ENCODE measurements around the gene L3MBTL4. TPM values are rescaled to one million over a fixed set of nuclear protein-coding genes. Genes with fewer than 3 reads are reported as not detected.

L3MBTL4 gene
- total and polyA plus RNA-seq, 7 experiments from 2014 or later: 0.05 to 7.6 (median 0.49) TPM

DNA sequence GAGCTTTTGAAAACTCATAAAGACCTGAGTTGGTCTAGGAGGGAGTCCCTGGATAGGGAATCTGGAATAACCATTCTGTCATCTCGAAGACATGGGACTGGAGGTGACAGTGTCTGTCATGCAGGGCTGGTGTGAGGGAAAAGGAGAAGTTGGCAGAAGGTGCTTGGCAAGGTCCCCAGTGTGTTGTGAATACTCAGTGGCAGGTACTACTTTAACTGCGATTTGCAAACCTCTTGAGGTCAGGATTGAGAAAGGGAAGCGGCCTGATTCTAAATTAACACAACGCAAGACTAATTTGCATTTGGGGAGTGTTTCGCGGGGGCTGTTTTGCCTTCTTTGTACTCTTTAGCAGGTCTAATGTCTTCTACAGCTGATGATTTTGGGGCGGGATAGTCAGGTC is 442.4 kb downstream of the L3MBTL4 start:
- Histone ChIP-seq H3K36me3 (ENCODE audit: control insufficient read depth in 2 of 3, insufficient read depth in 3 of 3, low read length in 3 of 3) (no peaks in the 10 kb centered on the region), H3K4me3 (ENCODE audit: low read length) (no peak overlapping the region), H3K27me3 (ENCODE audit: control insufficient read depth in 2 of 2, insufficient read depth in 2 of 2, low read length in 2 of 2) (no peaks in the 10 kb centered on the region), H3K27ac (ENCODE audit: low read depth, low read length) (no peak overlapping the region), H3K9me3 (ENCODE audit: control insufficient read depth in 2 of 3, low read length in 3 of 3) (no peaks in the 10 kb centered on the region), H3K4me1 (ENCODE audit: control insufficient read depth in 2 of 2, insufficient read depth in 2 of 2, low read length in 2 of 2) (peaks cover 0 to 7% of the 10 kb centered on the region in 2 donors)
- H3K27me3 Mint-ChIP-seq: peaks cover 0 to 12% (median 0%) of the 10 kb centered on the region in 5 donors
- H3K27ac Mint-ChIP-seq: no peak overlapping the region
- ChIA-PET CTCF (no interaction called here), POLR2A (no interaction called here)
- intact Hi-C loops (cut with micrococcal nuclease): no loop called here
- no peaks in the 10 kb centered on the region for H3K36me3 Mint-ChIP-seq
- DNase-seq (no peak), ATAC-seq (no peak)
- H3K9me3 Mint-ChIP-seq: peaks cover 0 to 3% (median 0%) of the 10 kb centered on the region in 11 donors
- H3K4me1 Mint-ChIP-seq: peaks cover 1 to 20% (median 14%) of the 10 kb centered on the region in 7 donors
- H3K4me3 Mint-ChIP-seq: no peak overlapping the region

DNA sequence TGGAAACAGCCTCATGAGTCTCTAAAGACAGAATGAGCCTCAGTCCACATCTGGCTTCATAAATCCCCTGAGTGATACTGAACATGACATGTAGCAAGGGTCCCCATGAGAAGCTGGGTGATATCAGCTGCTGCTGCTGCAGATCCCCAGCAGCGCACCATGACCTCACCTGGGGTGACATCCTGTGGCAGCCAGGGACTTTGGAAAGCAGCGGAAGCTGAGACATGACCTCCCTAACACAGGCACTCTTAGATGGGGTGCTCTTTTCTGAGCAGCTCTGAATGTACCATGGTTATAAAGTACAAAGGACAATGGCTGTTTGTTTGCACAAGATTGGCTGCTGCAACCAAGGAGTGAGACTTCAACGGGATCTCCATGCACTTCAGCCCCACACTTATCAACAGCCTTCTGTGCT is 444.7 kb downstream of the L3MBTL4 start:
- H3K27ac ChIP-seq (ENCODE audit: low read depth, low read length): no peak overlapping the region
- no peak overlapping the region for H3K4me3 ChIP-seq (ENCODE audit: low read length)
- ATAC-seq (no peak), DNase-seq (peak in 3 of 9 donors; percentile 6 to 17 (median 16))
- peaks cover 6 to 43% (median 29%) of the 10 kb centered on the region in 7 donors for H3K4me1 Mint-ChIP-seq
- H3K36me3 Mint-ChIP-seq: no peaks in the 10 kb centered on the region
- ChIA-PET CTCF (no interaction called here), POLR2A (no interaction called here)
- H3K4me1 ChIP-seq (ENCODE audit: control insufficient read depth in 2 of 2, insufficient read depth in 2 of 2, low read length in 2 of 2): peaks cover 0 to 14% of the 10 kb centered on the region in 2 donors
- intact Hi-C loops (cut with micrococcal nuclease): no loop called here
- peaks cover 0 to 3% (median 0%) of the 10 kb centered on the region in 11 donors for H3K9me3 Mint-ChIP-seq
- peak overlapping the region in 1 of 10 donors; percentile 20 for H3K4me3 Mint-ChIP-seq
- no peaks in the 10 kb centered on the region for H3K27me3 ChIP-seq (ENCODE audit: control insufficient read depth in 2 of 2, insufficient read depth in 2 of 2, low read length in 2 of 2)
- H3K9me3 ChIP-seq (ENCODE audit: control insufficient read depth in 2 of 3, low read length in 3 of 3): no peaks in the 10 kb centered on the region
- H3K36me3 ChIP-seq (ENCODE audit: control insufficient read depth in 2 of 3, insufficient read depth in 3 of 3, low read length in 3 of 3): no peaks in the 10 kb centered on the region
- H3K27ac Mint-ChIP-seq: no peak overlapping the region
- H3K27me3 Mint-ChIP-seq: peaks cover 0 to 12% (median 0%) of the 10 kb centered on the region in 5 donors

DNA sequence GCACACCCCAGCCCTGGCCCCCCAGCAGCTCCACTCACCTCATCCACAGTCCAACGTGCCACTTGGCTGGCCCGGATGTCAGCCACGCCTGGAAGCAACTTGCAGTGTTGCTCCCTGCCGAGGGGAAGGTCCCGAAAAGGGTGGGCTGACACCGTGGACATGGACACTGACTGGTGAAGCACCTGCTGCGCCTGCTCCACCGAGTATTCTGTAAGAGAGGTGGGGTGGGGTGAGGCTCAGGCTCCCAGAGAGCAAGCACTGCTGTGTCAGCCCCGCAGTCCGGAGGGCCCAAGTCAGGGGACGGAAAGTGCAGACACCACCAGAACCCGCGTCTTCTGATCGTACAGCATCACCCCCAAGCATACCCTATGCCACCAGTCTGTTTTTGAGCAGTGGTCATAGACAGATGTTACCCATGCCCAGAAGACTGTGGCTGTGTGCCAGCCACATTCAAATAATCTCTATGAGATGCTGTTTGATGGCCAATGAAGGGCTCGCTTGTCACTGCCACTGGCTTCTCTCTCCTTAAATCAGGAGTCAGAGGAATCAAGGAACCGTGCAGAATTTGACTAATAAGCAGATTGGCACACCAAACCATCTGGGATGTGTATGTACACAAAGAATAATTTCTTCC is 445.2 kb downstream of the L3MBTL4 start:
- Histone ChIP-seq H3K4me3 (ENCODE audit: low read length) (no peak overlapping the region), H3K36me3 (ENCODE audit: control insufficient read depth in 2 of 3, insufficient read depth in 3 of 3, low read length in 3 of 3) (no peaks in the 10 kb centered on the region), H3K4me1 (ENCODE audit: control insufficient read depth in 2 of 2, insufficient read depth in 2 of 2, low read length in 2 of 2) (peaks cover 0 to 19% of the 10 kb centered on the region in 2 donors), H3K27ac (ENCODE audit: low read depth, low read length) (no peak overlapping the region), H3K27me3 (ENCODE audit: control insufficient read depth in 2 of 2, insufficient read depth in 2 of 2, low read length in 2 of 2) (no peaks in the 10 kb centered on the region), H3K9me3 (ENCODE audit: control insufficient read depth in 2 of 3, low read length in 3 of 3) (no peaks in the 10 kb centered on the region)
- Mint-ChIP-seq H3K4me3 (peak overlapping the region in 1 of 10 donors; percentile 20), H3K9me3 (peaks cover 0 to 3% (median 0%) of the 10 kb centered on the region in 11 donors), H3K27ac (no peak overlapping the region), H3K36me3 (no peaks in the 10 kb centered on the region), H3K4me1 (peaks cover 6 to 48% (median 34%) of the 10 kb centered on the region in 7 donors), H3K27me3 (peaks cover 0 to 12% (median 0%) of the 10 kb centered on the region in 5 donors)
- POLR2A ChIA-PET: no interaction called here
- no peak for DNase-seq
- intact Hi-C loops (cut with micrococcal nuclease): no loop called here
- CTCF ChIA-PET: no interaction called here
- no peak for ATAC-seq

DNA sequence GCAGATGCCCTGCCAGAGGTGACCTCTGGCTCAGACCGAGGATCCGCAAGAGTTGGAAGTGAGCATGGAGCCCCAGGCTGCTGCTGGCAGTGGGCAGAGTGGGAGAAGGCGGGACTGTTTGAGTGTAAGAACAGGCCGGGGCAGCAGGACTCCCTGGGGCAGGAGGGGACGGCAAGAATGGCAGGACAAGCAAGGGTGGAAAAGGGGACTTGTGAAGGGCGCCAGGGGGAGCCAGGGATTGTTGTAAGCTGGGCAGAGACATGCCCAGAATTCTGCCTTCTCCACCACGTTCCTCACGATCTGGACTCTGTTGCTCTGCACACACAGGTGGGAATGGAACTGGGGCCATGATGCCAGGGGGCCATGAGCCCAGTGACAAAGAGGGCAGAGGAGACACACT is 447.0 kb downstream of the L3MBTL4 start:
- no peak for ATAC-seq
- H3K9me3 Mint-ChIP-seq: peaks cover 0 to 3% (median 0%) of the 10 kb centered on the region in 11 donors
- H3K4me1 ChIP-seq (ENCODE audit: control insufficient read depth in 2 of 2, insufficient read depth in 2 of 2, low read length in 2 of 2): peaks cover 0 to 23% of the 10 kb centered on the region in 2 donors
- no peaks in the 10 kb centered on the region for H3K36me3 ChIP-seq (ENCODE audit: control insufficient read depth in 2 of 3, insufficient read depth in 3 of 3, low read length in 3 of 3)
- H3K4me3 ChIP-seq (ENCODE audit: low read length): no peak overlapping the region
- peaks cover 6 to 53% (median 40%) of the 10 kb centered on the region in 7 donors for H3K4me1 Mint-ChIP-seq
- H3K4me3 Mint-ChIP-seq: peak overlapping the region in 1 of 10 donors; percentile 42
- H3K36me3 Mint-ChIP-seq: no peaks in the 10 kb centered on the region
- no peak for DNase-seq
- no peaks in the 10 kb centered on the region for H3K27me3 ChIP-seq (ENCODE audit: control insufficient read depth in 2 of 2, insufficient read depth in 2 of 2, low read length in 2 of 2)
- no peaks in the 10 kb centered on the region for H3K9me3 ChIP-seq (ENCODE audit: control insufficient read depth in 2 of 3, low read length in 3 of 3)
- intact Hi-C loops (cut with micrococcal nuclease): no loop called here
- CTCF ChIA-PET: no interaction called here
- POLR2A ChIA-PET: no interaction called here
- peaks cover 0 to 7% (median 0%) of the 10 kb centered on the region in 5 donors for H3K27me3 Mint-ChIP-seq
- peak overlapping the region in 1 of 9 donors; percentile 6 for H3K27ac Mint-ChIP-seq
- H3K27ac ChIP-seq (ENCODE audit: low read depth, low read length): no peak overlapping the region

DNA sequence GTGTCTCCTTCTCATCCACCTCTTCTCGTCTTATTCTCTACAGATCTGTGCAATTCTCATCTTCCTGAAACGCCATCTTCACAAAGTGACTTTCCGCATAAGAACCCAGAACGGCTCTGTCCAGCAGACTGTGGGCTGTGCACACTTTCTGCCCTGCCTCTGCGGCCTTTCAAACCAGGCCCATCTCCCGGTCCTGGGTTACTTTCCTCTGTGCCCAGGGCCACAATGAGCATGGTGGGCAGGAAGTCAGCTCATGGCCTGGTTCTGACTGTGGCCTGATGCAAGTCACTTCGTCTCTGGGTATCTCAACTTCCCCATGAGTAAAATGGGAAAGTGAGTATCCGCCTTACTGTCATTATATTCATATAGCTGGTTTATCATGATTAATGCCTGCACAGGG is 447.7 kb downstream of the L3MBTL4 start:
- DNase-seq: no peak
- H3K27me3 ChIP-seq (ENCODE audit: control insufficient read depth in 2 of 2, insufficient read depth in 2 of 2, low read length in 2 of 2): no peaks in the 10 kb centered on the region
- no peak overlapping the region for H3K4me3 ChIP-seq (ENCODE audit: low read length)
- intact Hi-C loops (cut with micrococcal nuclease): no loop called here
- no peak overlapping the region for H3K27ac ChIP-seq (ENCODE audit: low read depth, low read length)
- Mint-ChIP-seq H3K36me3 (no peaks in the 10 kb centered on the region), H3K4me3 (peak overlapping the region in 3 of 10 donors; percentile 3 to 42 (median 8)), H3K4me1 (peaks cover 8 to 53% (median 40%) of the 10 kb centered on the region in 7 donors), H3K27ac (peak overlapping the region in 1 of 9 donors; percentile 21), H3K27me3 (peaks cover 0 to 5% (median under 1%) of the 10 kb centered on the region in 5 donors), H3K9me3 (peaks cover 0 to 3% (median 0%) of the 10 kb centered on the region in 11 donors)
- no peaks in the 10 kb centered on the region for H3K9me3 ChIP-seq (ENCODE audit: control insufficient read depth in 2 of 3, low read length in 3 of 3)
- ATAC-seq: no peak
- H3K4me1 ChIP-seq (ENCODE audit: control insufficient read depth in 2 of 2, insufficient read depth in 2 of 2, low read length in 2 of 2): peaks cover 0 to 23% of the 10 kb centered on the region in 2 donors
- POLR2A ChIA-PET: no interaction called here
- CTCF ChIA-PET: no interaction called here
- no peaks in the 10 kb centered on the region for H3K36me3 ChIP-seq (ENCODE audit: control insufficient read depth in 2 of 3, insufficient read depth in 3 of 3, low read length in 3 of 3)

DNA sequence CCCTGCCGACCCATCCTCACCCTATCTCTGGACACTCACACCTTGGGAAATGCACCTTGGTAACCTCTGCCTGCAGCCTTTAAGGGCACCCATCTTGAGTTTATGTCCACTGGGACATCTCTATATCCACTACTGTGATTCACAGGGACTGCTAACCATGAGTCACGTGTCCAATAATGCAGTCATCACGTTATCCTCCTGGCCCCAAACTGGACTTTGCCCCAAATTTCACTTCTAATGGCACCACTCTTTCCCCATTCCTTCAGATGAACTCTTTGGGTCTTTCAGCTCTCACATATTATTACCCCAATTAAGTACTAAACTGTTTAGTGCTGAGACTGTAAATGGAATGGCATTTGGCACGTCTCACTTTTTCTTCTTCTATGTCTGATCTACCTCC is 448.2 kb downstream of the L3MBTL4 start:
- no peak overlapping the region for H3K4me3 ChIP-seq (ENCODE audit: low read length)
- intact Hi-C loops (cut with micrococcal nuclease): no loop called here
- H3K4me1 Mint-ChIP-seq: peaks cover 8 to 55% (median 40%) of the 10 kb centered on the region in 7 donors
- CTCF ChIA-PET: no interaction called here
- H3K27ac Mint-ChIP-seq: peak overlapping the region in 1 of 9 donors; percentile 2
- no peaks in the 10 kb centered on the region for H3K36me3 ChIP-seq (ENCODE audit: control insufficient read depth in 2 of 3, insufficient read depth in 3 of 3, low read length in 3 of 3)
- peaks cover 0 to 3% (median 0%) of the 10 kb centered on the region in 11 donors for H3K9me3 Mint-ChIP-seq
- H3K27me3 Mint-ChIP-seq: peaks cover 0 to 6% (median 0%) of the 10 kb centered on the region in 5 donors
- H3K4me1 ChIP-seq (ENCODE audit: control insufficient read depth in 2 of 2, insufficient read depth in 2 of 2, low read length in 2 of 2): peaks cover 0 to 23% of the 10 kb centered on the region in 2 donors
- ATAC-seq: no peak
- no peaks in the 10 kb centered on the region for H3K36me3 Mint-ChIP-seq
- no peaks in the 10 kb centered on the region for H3K9me3 ChIP-seq (ENCODE audit: control insufficient read depth in 2 of 3, low read length in 3 of 3)
- H3K4me3 Mint-ChIP-seq: peak overlapping the region in 2 of 10 donors; percentile 3 to 8
- no peak for DNase-seq
- no peaks in the 10 kb centered on the region for H3K27me3 ChIP-seq (ENCODE audit: control insufficient read depth in 2 of 2, insufficient read depth in 2 of 2, low read length in 2 of 2)
- no peak overlapping the region for H3K27ac ChIP-seq (ENCODE audit: low read depth, low read length)
- POLR2A ChIA-PET: no interaction called here

DNA sequence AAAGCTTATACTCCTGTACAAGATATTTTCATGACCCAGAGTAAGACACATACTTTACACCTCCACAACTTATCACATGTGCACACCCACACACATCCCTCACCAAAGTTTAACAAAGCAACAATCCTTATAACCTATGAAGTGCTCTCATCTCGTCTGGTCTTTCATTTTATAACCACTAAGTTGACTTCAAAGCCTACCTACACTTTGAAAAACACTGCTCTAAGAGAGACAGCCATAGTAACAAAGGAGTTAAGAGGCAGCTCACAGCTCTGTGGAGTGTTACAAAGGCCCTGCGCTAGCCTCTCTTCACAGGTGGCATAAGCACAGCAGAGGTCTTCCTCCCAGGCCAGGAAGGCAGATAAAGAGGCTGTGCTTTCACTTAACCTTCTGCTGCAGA is 449.7 kb downstream of the L3MBTL4 start:
- Histone ChIP-seq H3K4me1 (ENCODE audit: control insufficient read depth in 2 of 2, insufficient read depth in 2 of 2, low read length in 2 of 2) (peaks cover 0 to 17% of the 10 kb centered on the region in 2 donors), H3K27ac (ENCODE audit: low read depth, low read length) (no peak overlapping the region), H3K9me3 (ENCODE audit: control insufficient read depth in 2 of 3, low read length in 3 of 3) (no peaks in the 10 kb centered on the region), H3K4me3 (ENCODE audit: low read length) (no peak overlapping the region), H3K27me3 (ENCODE audit: control insufficient read depth in 2 of 2, insufficient read depth in 2 of 2, low read length in 2 of 2) (no peaks in the 10 kb centered on the region), H3K36me3 (ENCODE audit: control insufficient read depth in 2 of 3, insufficient read depth in 3 of 3, low read length in 3 of 3) (no peaks in the 10 kb centered on the region)
- ChIA-PET CTCF (no interaction called here), POLR2A (no interaction called here)
- Mint-ChIP-seq H3K4me3 (peak overlapping the region in 7 of 10 donors; percentile 10 to 55 (median 39)), H3K36me3 (no peaks in the 10 kb centered on the region), H3K27me3 (peaks cover 0 to 6% (median 0%) of the 10 kb centered on the region in 5 donors), H3K27ac (peak overlapping the region in 6 of 9 donors; percentile 0 to 75 (median 27)), H3K9me3 (peaks cover 0 to 3% (median 0%) of the 10 kb centered on the region in 11 donors), H3K4me1 (peaks cover 4 to 41% (median 38%) of the 10 kb centered on the region in 7 donors)
- ATAC-seq (peak; percentile 36), DNase-seq (peak in 5 of 9 donors; percentile 8 to 25 (median 20))
- intact Hi-C loops (cut with micrococcal nuclease): no loop called here

Measured in naive thymus-derived CD4-positive, alpha-beta T cell (primary cell).